Activated CD4-positive, alpha-beta T cell treated with anti-CD3 and anti-CD28 coated beads, Interleukin-2, amount 50 U/mL, for 24 hours (primary cell): ENCODE data around the gene KIF3A.

ENCODE experiments used
- DNase-seq, 2 donors: peaks; one replicate each; pipeline ENCODE4 v3.0.0-alpha.2; 2020; ENCODE audit warnings: low read depth in 1 of 2, low spot score in 1 of 2

Gene KIF3A

DNA sequence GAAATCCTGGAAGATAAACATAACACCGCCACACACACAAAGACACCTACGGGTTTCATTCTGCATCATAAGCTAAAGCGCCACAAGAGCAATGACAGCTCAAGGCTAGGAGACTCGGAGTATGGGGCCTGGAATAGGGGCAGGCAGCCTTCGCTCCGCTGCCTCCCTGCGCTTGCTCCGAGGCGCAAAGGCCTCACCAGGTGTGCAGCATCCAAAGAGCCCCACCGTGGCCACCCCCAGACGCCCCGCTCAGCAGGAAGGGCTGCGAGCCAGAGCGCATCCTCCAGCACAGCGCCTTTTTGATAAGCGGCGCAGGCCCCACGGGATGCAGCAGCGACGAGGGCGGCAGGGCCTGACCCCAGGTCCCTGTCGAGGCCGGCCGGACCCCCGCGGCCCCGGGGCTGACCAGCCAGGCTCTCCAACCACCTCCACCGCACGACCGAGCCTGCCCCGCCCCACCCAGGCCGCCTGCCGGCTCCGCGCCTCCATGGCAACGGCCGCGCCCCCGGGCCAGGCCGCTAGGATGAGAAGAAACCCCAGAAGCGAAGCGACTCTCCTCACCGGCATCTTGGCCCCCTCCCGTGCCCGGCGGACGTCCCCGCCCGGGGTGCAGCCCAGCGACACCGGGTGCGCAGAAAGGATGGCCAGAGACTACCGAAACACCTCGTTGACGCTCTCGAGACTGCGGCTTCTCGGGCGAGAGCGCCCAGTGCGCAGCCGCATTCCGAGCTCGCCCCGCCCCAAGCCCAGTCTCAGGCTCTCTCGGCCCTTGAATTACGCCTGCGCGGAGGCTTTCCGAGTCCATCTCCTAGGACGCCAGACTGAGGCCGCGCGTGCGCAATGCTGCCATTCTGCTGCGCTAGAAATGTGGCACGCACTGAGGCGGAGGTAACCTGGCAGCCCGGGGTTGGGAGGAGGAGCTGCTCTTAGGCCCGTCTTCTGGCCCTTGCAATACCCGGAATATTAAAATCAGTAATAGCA is at the start of gene KIF3A:
KIF3A (minus strand) TSS at position 694 of the 981 bp plus-strand sequence; CDS start at position 567, 127 bp downstream.
- DNase-seq = peak; percentile 96 to 97

DNA sequence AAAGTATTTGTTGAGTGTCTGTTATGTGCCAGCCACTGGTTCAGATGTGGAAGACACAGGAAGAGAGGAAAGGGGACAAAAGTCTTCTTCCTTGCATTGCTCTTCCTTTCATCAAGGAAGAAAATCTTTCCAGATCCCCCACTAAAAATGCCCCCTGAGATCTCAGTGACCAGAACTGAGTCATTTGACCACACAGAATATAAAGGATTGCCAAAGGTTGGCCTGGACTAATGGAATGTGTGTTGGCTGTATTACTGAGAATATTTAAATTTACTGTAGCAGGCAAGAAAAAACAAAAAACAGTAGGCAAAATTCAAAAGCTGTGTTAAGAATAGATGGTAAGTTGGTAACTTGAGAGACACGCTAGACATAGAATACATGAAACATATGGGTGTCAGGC is 49.7 kb upstream of the KIF3A start:
- no peak for DNase-seq

DNA sequence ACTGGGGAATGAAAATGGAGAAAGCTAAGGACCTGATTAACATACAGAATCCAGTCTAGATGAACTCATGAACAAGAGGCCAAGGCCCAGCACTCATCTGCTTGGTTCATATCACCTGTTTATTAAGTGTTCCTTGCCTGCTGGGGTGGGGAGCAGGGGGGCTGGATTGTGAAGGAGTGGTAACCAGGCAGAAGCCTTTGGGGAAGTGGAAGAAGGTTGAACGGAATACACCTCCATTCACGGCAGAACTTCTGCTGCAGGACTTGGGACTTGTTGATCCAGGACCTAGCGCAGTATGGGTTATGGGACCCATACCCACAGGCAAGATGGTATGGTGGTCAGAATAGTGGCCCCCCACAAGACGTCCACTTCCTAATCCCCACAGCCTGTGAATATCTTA is 48.5 kb upstream of the KIF3A start:
- no peak for DNase-seq

DNA sequence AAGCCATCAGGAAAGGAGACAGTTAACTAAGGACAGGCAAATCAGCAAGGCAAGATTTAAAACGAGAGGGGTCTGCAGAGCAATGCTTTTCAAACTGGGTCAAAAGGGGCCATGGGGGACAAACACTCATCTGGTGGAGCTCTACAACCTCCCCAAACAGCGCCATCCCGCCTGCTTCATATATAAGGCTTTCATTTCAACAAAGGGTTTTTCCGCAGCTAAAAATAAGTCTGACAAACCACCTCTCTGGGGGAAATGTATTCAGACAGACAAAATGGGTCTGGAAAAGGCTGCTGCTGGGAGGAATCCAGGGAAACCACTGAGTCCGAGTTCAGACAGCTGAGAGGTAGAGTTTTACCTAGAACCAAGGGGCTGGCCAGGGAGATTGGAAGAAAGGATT is 48.0 kb upstream of the KIF3A start:
- DNase-seq = no peak

DNA sequence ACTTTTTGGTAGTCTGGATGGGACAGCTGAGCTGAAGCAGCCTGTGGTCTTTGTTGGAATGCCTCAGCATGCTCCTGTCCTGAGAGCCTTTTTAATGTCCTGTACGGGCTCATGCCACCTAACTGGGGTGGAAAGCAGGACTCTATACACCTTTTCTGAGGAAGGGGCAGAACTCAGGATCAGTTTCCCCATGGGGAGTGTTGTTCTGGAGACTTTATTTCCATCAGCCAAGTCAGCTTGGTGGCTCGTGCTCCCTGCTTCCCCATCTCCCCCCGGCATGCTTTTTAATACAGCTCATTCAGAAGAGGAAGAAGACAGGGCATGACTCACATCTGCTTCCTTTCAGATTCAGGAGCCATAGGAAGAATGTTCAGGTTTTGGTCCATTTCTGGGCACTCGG is 44.8 kb upstream of the KIF3A start:
- DNase-seq = no peak

DNA sequence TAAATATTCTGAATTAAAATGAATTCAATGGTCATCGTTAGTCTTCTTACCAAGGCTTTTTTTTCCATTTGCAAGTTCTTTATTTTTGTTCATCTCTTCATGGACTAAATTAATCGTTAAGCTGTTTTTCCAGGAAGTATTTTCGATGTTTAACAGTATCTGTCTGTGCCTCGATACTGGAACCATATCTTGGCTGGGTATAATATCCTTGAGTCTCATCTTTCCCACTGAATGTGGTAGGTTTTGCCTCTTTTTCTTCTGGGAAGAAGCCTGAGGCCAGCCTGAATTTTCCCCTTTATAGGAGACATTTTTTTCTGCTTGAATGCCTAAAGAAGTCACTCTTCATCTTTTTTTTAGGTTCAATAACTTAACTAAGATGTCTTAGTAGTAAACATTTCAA is 43.7 kb upstream of the KIF3A start:
- no peak for DNase-seq

DNA sequence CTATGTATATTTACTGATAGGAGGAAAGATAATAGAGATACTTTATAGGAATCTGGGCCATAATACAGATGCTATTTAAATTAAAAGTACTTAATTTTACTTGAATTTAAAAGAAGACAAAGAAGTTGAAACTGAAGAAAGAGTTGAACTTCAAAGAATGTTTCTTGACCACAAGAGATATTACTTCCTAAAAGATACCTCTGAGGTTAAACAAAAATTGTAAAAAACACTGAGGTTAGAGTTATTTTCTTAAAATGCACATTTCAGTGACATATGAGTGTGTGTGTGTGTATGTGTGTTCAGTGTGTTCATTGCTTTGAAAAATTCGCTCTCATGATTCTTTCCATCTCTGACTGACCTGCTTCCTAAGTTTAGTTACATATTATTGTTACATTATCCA is 43.2 kb upstream of the KIF3A start:
- no peak for DNase-seq

DNA sequence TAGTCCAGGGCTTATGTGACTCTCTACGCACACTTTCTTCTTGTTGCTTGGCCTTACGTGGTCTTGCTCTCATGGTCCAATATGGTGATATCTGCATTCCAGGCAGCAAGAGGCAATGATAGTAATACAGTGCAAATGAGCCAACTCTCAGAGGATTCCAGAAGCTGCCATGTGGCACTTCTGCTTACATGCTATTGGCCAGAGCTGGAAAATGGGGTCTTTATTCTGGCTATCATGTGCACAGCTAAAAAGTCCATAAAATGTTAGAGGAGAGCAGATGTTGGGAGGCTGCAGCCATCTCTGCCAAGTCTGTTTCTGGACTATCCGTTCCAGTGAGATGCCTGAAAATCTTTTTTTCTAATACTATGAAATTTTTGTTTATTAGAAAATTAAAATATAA is 42.6 kb upstream of the KIF3A start:
- DNase-seq = no peak

DNA sequence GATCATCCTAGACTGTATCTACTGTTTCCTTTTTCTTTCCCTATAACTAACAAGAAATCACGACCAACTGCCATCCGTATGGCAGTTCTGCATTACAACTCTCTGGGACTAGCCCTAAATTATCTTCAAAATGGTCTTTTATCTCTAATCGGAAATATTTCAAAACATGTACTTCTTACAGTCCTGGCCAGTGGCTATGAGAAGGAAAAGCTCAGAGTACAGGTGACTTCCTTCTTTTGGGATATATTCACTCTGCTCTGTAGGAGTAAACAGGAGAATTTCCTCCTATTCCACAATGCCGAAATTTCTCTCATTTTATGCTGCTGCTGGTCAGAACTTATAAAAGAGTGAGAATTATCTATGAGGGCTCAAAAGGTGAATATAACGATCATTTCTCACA is 41.5 kb upstream of the KIF3A start:
- no peak for DNase-seq

DNA sequence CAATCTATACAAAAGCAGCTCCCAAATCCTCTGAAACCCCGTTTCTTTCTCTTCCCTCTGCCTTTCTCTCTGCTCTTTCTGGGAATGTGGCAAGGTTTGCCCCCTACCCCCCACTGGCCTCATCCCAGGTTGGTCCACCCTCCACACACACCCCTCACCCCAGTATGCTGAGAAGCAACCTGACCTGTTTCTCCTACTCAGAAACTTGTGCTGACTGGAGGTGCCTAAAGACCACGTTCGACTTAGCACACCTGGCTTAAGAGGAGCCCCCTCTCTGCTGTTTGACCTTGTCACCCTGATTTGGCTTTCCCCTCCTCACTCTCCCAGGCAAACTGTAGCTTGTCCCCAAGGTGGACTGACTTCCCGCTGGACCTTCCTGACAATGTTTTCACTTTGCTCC is 40.8 kb upstream of the KIF3A start:
- DNase-seq = no peak

DNA sequence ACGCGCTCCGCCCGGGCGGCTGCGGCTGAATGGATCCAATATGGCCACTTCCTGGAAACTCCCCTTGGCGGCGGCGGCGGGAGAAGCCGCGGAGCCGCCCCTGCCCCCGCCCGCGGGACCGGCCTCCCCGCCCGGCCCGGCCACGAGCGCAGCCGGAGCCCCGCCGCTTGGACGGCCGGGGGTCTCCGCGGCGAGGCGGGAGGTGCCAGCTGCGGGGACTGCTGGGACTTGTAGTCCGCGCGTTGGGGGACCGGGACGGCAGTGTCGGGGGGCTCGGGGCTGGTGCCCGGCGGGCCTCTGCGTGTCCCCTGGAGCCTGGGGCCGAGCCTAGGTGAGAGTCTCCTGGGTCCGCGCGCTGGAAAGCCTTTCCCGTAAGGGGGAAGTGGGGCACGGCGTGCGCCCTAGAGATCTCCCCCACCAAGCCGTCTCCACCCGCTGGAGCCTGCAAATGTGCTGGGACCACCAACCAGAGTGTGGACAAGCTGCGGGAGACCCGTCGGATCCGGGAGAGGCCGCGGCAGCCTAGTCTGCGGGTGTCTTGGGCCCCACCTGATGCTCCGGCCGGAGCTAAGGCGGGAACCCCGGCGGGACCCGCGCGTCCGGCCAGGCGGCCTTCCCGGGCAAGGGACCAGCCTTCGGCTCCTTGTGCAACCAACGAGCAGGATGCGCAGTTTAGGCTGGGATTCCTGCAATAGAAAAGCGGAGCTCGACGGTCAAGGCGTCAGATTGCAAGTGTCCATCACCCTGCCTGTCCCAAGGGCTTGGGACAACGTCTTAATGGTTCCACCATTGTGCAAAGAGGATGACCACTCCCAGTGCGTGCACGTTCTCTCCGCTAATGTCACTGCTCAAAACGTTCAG is 40.1 kb upstream of the KIF3A start, which contains the start of gene SEPTIN8:
SEPTIN8 (minus strand) TSS at position 31 of the 861 bp plus-strand sequence. CDS start 102 bp downstream, outside the sequence.
- peak in 1 of 2 donors; percentile 31 for DNase-seq

DNA sequence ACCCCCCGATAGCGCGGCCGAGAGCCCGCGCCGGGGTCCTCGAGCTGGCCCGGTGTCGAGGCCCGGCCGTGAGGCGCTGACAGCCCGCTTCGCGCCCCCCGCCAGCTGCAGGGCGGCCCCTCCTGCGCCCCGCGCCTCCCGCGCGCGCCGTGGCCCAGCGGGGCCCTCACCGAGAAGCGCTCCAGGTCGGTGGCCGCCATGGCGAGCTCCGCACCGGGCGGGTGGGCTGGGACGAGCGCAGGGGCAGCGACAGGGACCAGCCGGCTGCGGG is 39.5 kb upstream of the KIF3A start:
- no peak for DNase-seq

DNA sequence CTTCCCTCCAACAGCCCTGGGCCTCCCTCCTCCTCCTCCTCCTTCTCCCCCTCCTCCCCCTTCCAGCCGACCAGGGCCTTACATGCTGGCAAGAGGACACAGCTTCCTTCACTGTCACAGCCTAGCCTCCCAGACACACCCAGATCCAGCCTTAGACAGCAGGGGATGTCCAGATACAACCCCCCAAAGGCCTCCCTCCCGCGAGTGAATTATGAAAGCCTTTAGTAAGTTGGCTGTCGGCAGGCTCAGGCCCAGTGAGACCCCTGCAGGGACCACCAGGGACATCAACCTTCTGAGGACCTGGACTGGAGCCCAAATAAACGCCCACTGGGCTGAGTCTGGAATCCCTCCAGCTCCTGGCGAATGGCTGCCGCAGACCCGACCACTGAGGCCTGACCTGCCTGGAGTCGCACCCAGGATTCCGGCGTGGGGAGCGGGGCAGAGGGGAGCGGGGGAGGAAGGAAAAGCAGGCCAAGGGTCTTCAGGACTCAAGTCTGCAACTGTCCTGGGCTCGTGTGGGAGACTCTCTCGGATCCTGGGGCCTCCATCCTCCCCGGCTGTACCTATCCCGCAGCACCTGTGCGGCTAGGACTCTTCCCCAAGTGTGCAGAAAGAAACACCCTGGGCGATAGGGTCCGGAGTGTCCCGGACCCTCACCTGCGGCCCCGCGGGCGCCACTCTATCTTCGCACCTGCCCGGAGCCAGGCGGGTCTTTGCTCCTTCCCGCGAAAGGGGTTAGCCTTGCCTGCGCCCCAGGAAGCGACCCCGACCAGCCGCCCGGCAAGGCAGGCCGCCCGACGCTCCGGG is 39.0 kb upstream of the KIF3A start:
- DNase-seq = no peak

DNA sequence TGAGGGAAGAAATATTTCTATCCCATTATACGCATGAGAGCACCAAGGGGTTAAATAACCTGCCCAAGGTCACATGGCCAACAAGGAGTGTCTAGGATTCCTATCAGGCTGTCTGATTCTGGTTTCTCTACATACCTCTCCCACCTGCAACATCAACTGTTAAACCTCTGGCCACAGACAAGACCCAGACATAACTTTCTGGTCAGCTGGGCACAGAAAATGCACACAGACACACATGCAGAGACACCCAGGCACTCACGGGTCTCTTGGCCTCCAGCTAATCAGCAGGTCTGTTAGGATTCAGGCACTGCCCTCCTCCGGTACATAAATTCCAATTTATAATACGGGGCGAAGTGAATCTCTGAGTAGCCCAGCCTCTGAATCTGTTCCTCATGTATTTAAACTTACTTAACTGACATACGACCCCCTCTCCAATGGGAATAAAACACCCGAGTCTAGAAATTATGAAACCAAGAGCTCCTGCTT is 38.2 kb upstream of the KIF3A start:
- no peak for DNase-seq

DNA sequence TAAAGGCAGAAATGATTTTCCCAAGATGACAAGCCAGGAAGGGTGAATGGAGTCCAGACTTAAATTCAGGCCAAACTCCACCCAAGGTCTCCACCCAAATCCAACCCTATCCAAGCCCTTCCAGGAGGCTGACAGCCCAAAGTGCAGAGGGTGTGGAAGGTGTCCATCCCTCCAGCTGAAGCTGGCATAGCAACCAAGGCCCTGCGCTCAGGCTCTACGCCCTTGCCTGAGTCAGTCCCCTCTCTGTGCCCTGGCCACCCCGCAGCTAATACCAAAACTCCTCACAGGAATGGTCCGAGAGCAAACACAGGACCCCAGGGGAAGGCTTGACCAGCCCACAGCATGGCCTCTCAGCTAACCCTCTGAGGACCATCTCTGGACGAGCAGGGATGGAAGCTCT is 37.5 kb upstream of the KIF3A start:
- no peak for DNase-seq

DNA sequence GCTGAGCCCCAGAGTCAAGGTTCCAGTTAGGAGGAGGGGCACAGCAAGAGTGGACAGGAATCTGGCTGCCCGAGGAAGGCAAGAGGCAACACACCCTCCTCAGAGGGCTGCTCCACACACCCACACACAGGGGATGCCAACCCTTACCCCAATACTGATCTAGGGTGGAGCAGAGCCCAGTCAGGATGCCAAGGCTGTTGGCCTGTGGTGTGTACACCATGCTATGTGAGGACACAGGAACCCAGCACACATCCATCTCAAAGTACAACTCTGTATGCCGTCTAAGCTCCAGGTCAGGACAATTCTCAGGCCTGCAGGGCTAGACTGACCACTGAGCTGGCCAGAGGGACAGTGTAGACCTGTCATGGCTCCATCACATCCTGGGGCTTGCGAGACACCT is 37.1 kb upstream of the KIF3A start:
- no peak for DNase-seq

DNA sequence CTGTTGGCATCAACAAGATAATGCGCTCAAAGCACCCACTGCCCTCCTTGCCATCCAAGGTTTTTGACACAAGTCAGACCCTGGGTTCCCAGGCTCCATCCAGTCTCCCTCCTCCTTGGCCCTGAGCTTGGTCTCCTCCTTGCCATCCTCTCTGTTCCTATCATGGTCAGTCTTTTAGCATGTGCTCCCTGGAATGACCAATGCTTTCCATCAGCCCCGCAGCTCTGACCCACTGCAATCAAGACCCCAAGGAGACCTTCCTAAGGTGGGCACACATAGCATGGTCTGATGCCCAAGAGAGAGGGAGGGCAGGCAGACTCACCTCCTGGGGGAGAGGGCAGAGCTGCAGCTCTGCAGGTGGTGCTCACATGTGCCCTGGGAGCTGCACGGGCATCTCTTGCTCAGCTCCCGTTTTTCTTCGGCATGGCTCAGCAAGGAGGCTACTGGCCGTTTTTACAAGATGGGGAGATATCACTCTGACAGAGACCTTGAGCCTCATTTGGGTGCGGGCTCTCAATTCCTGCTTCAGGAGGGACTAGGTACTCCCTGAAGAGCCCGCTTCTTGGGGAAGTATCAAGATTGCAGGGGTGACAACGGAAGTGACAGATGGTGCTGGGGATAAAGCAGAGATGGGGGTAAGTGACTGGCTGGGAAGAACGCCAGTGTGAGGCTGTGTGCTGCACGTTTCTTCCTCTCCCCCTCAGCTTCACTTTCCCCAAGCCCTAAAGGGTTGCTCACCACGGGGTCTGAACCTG is 36.4 kb upstream of the KIF3A start:
- DNase-seq = no peak

DNA sequence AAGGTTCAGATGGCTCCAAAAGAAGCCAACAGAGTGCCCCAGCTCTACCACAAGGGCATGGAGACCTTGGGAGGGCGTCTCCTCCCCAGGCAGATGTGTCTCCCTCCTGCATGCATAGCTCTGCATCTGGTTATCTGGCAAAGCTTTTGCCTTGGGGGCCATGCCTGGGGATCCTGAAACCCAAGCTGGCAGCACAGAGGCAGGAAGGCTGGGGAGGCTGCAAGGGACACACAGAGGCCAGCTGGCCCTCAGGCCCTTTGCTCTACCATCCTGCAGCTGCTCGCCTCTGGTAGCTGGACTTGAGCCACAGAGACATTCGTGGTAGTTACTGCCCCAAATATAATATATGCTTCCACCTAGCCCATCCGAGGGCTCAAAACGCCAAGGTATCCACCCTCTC is 35.8 kb upstream of the KIF3A start:
- no peak for DNase-seq

DNA sequence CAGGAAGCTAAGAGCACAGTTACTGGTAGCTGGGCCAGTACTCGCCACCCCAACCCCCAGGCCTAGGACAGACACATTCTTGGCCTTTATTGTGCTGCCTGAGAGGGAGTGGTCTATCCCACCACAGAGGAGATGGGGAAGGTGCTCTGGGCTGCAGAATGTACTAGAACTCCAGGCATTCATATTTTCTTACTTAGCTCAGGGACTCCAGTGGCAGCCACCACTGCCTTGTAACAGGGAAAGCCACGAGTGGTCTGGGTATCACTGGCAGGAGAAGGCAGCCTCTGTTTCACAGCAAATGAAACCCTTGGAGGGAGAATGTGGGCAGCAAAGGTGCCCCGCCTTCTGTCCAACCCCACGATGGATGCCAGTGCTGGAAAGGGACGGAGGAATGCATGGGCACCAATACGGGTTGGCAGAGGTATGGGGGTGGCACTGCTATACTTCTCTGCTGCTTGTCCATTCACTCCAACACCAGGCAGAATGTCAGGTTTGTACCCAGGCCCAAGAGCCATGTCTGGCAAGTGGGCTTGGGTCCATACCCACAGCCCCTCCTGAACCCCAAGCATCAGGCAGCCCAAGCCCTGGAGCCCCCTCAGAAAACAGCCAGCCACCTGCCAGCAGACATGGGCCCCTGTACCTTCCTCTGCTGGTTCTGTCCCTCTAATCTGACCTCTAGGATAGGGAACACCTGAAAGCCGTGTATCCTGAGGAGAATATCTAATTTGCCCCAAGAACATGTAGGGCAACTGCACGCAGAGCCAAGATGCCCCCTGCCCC is 35.1 kb upstream of the KIF3A start:
- DNase-seq = no peak
